Measurements from ENCODE around the gene FBXO40.

Gene FBXO40

DNA sequence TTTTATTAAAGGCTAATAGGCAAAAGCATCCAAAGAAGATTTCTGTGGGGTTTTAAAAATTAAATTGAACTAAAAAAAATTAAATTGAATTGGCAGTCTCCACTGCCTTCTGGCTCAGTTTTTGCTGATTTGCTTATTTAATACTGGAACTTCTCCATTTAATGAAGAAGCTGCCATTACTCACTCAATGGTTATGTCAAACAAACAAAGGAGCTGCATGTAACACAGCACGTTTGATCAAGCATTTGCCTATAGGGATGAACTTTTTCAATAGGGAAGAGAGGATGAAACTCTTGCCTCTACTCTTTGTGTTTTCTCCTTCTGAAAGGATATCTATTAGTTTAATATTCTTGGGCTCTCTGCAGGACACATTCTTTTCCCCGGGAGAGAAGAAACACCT lies 72.3 kb downstream of the FBXO40 start:
- no peak for DNase-seq

DNA sequence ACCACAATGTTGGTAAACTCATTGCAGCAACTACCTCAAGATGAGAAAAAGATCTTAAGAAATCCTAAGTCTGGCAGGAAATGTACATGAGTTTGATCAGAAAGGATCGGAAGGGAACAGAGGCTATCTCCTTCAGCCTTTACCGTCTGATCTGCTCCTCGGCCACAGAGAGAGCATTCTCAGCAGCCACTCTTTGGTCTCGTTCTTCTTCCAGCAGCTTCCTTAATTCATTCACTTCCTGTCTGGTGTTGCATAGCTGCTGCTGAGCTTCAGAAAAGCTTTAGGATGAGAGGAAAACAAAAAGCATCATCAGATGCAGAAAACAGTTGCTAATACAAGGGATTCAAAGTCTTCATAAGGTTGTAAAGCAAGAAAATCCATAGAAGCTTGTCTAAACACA lies 74.2 kb downstream of the FBXO40 start:
- no peak for DNase-seq

- DNase-seq, result no peak
Observed at GRCh38 chr3:121670676-121671075, 77.5 kb downstream of the FBXO40 start.

DNA sequence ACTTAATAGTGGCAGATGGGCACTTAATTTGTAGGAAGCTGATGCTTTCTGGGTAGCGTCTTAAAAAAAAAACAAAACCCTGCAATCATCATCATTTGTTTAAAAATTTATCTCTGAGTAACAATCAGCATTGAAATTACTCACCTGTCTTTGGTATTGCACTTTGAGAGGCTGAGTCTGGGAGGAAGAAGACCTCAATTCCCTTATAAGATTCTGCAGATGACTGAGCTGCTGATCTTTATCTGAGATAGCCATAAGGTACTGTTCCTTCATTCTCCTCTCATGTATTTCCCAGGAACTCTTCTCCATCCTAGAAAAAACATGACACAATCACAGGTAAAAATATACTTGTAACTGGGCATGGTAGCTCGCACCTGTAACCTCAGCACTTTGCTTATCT lies 84.0 kb downstream of the FBXO40 start:
- DNase-seq, result no peak

All from NCI-H1092 treated with DMSO at 0.1 percent for 48 hours (cell line).